Measurements from ENCODE around the gene AHCTF1.
"Not testable (repeated sequence)": the region's sequence is repeated elsewhere in the genome, so short reads cannot be mapped to it uniquely, and the experiment has no call there.

Gene AHCTF1

GRCh38 chr1:246843876-246844275 is 87.9 kb downstream of the AHCTF1 start:
- no peak for TF ChIP-seq CTCF (IDR thresholded peaks at IDR 0.05; ENCODE audit: low read depth, low read length, missing control alignments)

GRCh38 chr1:246840761-246841160 is 91.0 kb downstream of the AHCTF1 start:
- DNase-seq (ENCODE audit: low read depth); in situ Hi-C loops (cut with HindIII; ENCODE audit: low sequenced_read_pairs); H3K4me3 ChIP-seq (ENCODE audit: low read depth, low read length): not testable (repeated sequence)

More at GRCh38 chr1:246843876-246844275, 87.9 kb downstream of the AHCTF1 start:
- in situ Hi-C loops (cut with HindIII; ENCODE audit: low sequenced_read_pairs), result no loop called here
- no peak for DNase-seq (ENCODE audit: low read depth)
- H3K4me3 ChIP-seq (ENCODE audit: low read depth, low read length), result no peak overlapping the region

DNA sequence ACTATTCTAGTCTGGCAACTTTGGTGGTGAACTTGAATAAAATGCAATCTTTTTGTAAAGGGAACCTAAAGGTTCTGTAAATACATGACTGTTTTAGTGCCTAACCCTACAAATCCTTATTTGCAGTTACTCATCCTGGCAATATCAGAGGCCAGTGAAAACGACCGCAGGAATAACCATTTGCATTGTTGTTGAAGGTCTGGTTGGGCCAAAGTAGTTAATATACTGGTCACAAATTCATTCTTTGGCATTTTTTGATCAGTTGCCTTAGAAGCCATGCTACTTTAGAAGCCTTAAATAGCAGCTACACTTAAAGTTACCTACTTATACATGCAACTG is 93.7 kb downstream of the AHCTF1 start:
- no peak for DNase-seq (ENCODE audit: low read depth)
- in situ Hi-C loops (cut with HindIII; ENCODE audit: low sequenced_read_pairs), result no loop called here
- no peak for TF ChIP-seq CTCF (IDR thresholded peaks at IDR 0.05; ENCODE audit: low read depth, low read length, missing control alignments)
- H3K4me3 ChIP-seq (ENCODE audit: low read depth, low read length), result no peak overlapping the region

GRCh38 chr1:246837418-246838117 is 94.2 kb downstream of the AHCTF1 start:
- H3K4me3 ChIP-seq (ENCODE audit: low read depth, low read length), result no peak overlapping the region
- in situ Hi-C loops (cut with HindIII; ENCODE audit: low sequenced_read_pairs), result no loop called here
- DNase-seq (ENCODE audit: low read depth), result no peak
- no peak for TF ChIP-seq CTCF (IDR thresholded peaks at IDR 0.05; ENCODE audit: low read depth, low read length, missing control alignments)

- in situ Hi-C loops (cut with HindIII; ENCODE audit: low sequenced_read_pairs), result no loop called here
- no peak for DNase-seq (ENCODE audit: low read depth)
- TF ChIP-seq CTCF (IDR thresholded peaks at IDR 0.05; ENCODE audit: low read depth, low read length, missing control alignments), result no peak
- H3K4me3 ChIP-seq (ENCODE audit: low read depth, low read length), result no peak overlapping the region
Observed at GRCh38 chr1:246836209-246836966, 95.4 kb downstream of the AHCTF1 start.

- no peak overlapping the region for H3K4me3 ChIP-seq (ENCODE audit: low read depth, low read length)
- in situ Hi-C loops (cut with HindIII; ENCODE audit: low sequenced_read_pairs), result no loop called here
- no peak for TF ChIP-seq CTCF (IDR thresholded peaks at IDR 0.05; ENCODE audit: low read depth, low read length, missing control alignments)
- no peak for DNase-seq (ENCODE audit: low read depth)
Observed at GRCh38 chr1:246831543-246831942, 100.2 kb downstream of the AHCTF1 start.

GRCh38 chr1:246828818-246829217 is 102.9 kb downstream of the AHCTF1 start:
- TF ChIP-seq CTCF (IDR thresholded peaks at IDR 0.05; ENCODE audit: low read depth, low read length, missing control alignments), result no peak
- no peak for DNase-seq (ENCODE audit: low read depth)
- no peak overlapping the region for H3K4me3 ChIP-seq (ENCODE audit: low read depth, low read length)
- in situ Hi-C loops (cut with HindIII; ENCODE audit: low sequenced_read_pairs), result no loop called here
